Ovary (tissue), 3 donors: ENCODE results near the gene CACFD1.

Source experiments
- CTCF ChIP-seq, 3 donors: fragments of 450-650 bp in 2 of 3; fragments of 200-600 bp in 1 of 3; IDR thresholded peaks; one replicate each; pipeline versions ENCODE4 v1.5.1 to v1.8.0; 2016 to 2022; ENCODE audit warnings: antibody characterized with exemption in 3 of 3, mild to moderate bottlenecking in 1 of 3
- POLR2A ChIP-seq: fragments of 450-650 bp; IDR thresholded peaks from one replicate; pipeline ENCODE4 v1.6.1; 2017; ENCODE audit warnings: antibody characterized with exemption, mild to moderate bottlenecking, moderate library complexity
- donor health status: DM: no; HTN: no; CAD: no.

GRCh38 chr9:133513214-133514100 is 53.7 kb downstream of the CACFD1 start:
- TF ChIP-seq CTCF (IDR thresholded peaks at IDR 0.05) (no peak), POLR2A (no peak)
